Stimulated activated naive CD4-positive, alpha-beta T cell (primary cell): ENCODE data around the gene SMIM26.
A peak's percentile ranks its signal among the peaks of the same experiment; 100 is the strongest.

Experiments
- DNase-seq, 6 experiments: peaks; one replicate each; lab custom pipeline; 2025; lab: John Stamatoyannopoulos, UW

The SMIM26 gene

DNA sequence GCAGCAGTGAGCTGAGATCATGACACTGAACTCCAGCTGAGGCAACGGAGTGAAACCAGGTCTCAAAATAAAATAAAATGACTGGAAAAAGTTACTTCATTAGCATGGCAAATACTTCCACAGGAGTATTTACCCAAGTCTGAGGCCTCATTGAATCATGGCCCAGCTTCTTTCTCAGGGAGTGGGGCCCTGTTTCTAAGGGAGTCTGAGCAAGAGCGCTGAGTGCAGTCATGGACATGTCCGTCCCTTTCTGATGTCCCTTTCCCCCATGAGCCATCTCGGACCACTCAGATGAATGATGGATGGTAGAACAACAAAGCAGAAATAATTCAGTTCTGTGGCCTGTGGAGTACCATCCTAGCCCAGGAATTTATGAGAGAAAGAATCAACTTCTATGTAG is 12.8 kb downstream of the SMIM26 start:
- DNase-seq = no peak

GRCh38 chr20:18585134-18585533 is 17.9 kb downstream of the SMIM26 start:
- no peak for DNase-seq

DNA sequence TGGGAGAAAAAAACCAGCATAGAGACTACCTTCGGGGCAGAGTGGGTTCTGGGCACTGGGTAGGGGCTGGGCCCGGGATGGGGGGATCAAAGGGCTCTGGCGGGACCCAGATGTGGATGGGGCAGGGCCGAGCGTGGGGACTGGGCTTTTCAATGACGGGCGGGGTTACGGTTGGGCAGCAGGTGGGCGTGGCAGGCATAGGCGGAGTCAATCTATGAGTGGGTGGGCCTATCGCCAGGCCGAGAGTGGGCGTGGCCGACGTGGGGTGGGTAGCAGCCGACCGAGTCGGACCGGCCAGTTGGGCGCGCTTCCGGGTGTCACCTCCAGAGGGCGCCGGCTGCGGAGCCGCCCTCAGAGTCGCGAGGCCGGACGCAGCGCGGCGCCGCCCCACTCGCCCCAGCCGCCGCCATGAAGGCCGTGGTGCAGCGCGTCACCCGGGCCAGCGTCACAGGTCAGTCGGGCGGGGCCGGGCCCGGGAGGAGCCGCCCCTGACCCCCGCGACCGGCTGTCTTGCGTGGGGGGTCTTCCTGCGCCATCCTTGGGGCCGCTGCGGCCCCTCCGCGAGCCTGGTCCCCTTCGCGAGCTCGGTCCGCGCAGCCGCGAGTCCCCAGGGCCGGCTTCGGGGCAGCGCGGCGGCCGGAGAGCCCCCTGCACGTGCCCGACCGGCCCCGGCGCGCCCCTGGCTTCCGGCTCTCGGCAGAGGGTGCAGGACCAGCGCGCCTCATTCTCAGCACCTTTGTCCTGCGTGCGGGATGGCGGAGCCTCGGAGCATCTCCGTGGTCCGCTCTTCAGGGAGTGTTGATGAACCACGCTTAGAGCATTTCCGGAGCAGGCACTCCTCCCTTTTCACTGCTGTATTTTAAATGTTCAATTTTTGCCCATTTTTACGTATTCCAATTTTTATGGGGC is 20.7 kb downstream of the SMIM26 start, which contains the start of gene DTD1:
TSS of gene DTD1 (plus strand) at position 390 of the 909 bp plus-strand sequence. CDS start at position 409, 19 bp downstream.
- DNase-seq = peak; percentile 33 to 73 (median 56)

DNA sequence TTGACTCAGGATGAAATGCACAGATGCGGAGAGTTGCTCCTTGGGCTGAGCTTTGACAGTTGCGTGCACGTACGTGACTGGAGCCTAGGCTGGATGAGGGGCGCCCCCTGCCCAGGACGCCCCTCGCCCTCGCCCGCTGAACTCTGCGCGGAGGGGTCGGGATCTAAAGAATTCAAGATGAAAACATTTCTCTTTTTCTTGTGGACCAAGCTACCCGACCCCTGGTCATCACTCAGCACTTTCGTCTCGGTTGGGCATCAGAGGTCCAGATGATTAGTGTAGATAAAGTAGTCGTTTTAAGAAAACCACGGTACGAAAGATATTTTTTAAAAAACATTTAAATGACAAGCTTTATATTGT is 21.3 kb downstream of the SMIM26 start:
- DNase-seq = no peak

DNA sequence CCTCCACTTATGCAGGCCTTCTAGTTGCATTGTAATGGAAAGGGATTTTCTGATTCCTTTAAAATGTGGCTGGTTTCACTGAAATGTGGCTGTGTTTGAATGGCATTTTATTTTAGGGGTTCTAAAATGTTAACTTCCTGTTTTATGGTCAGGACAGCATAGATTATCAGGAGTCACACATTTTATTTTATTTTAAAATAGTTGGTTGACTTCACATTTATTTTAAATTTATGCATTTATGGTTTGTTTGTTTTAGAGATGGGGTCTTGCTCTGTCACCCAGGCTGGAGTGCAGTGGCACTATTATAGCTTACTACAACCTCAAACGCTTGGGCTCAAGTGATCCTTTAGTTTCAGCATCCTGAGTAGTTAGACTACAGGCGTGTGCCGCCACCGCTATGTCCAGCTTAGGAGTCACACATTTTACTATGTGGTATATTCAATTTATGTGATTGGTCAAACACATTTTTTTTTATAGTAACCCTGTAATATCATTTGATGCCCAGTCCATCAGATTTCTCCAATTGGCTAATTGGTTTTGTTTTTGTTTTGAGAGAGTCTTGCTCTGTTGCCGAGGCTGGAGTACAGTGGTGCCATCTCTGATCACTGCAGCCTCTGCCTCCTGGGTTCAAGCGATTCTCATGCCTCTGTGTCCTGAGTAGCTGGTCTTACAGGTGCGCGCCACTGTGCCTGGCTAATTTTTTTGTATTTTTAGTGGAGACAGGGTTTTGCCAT is 22.9 kb downstream of the SMIM26 start:
- no peak for DNase-seq

DNA sequence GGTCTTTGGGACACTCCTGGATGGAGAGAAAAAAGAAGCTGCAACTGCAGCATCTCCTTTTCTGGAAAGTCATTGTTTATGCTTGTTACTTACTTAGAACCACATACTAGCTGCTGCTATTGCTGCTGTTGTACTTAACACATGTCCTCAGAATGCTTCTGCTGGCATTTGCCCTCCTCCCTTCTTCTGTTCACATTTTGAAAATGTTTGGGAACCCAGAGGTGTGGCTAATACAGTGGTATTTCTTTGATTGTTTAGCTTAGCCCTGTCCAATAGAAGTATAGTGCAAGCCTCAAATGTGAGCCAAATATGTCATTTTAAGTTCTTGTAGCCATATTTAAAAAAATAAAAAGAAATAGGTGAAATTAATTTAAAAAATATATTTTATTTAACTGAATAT is 29.0 kb downstream of the SMIM26 start:
- DNase-seq = no peak

DNA sequence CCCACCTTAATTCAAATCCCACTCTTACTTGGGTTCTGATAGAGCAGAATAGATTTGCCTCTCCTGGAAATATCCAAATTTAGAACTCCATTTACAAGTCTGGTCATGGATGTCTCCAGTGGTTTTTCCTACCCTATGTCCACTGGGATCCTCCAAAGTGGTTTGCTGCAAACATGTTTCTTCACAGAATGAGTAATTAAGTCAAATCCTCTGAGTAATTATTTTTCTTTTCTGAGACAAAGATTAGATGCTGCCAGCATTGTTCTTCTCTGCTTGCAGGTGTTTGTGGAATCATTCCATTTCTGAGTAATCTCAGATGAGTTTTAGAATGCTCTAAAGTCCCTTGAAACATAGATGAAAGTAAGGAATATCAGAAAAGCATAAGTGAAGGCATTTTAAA is 42.5 kb downstream of the SMIM26 start:
- no peak for DNase-seq

DNA sequence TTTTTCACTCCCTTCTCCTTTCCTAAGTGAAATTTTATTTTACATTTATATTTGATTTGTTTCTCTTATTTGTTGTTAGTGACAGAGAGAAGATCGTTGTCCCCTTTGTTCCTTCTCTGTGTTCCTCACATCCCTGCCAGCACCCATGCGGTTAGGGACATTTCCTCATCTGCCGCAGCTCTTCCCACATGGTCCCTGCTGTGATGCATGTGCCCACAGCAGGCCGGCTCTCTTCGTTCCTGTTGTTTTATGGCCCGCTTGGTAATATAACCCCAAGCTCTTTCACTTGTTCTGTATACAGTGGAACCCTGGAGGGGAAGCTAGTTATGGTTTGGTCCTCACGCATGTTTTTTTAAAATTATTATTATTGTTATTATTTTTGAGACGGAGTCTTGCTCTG is 44.3 kb downstream of the SMIM26 start:
- no peak for DNase-seq

DNA sequence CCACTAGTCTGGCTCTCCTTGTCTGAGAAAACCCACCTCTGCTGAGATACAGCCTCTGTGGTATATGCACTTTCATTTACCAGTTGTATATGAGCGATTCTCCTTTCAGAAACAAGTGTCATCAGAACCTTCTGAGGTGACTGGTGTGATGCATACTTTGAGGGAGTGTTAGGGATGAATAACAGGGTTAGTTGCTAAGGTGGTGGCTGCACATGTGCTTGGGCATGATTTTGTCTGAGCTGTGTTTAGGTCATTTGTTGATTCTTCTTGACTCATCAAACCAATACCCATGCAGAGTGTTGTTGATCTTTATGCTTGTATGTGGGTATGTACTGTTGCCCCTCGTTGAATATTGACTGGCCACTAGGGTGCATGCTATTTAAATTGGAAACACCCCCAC is 46.3 kb downstream of the SMIM26 start:
- no peak for DNase-seq

DNA sequence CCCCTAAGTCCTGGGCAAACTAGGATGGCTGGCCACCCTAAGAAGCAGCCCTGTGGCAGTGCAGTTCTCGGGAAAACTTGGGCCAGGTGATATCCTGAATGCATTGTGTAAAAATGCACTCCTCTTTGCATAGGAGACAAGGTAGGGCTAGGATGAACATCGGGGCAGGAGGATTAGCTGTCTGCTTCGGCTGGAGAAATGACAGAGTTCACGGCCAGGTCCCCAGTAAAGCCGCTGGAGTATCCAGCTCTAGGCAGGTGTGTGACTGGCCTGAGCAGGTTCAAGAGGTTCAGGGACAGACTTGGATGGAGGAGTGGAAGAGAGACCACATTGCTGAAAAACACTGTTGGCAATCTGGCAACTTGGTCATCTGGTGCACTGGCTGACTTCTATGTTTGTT is 47.0 kb downstream of the SMIM26 start:
- DNase-seq = no peak

GRCh38 chr20:18615020-18615650 is 47.9 kb downstream of the SMIM26 start:
- no peak for DNase-seq
